DOHH2 (cell line): ENCODE measurements around the gene NUCKS1.

ENCODE experiments used
- EZH2phosphoT487 ChIP-seq: fragments of 200-600 bp; sonication (generic); IDR thresholded peaks from 2 replicates; pipeline ENCODE4 v1.6.1; 2017; ENCODE audit warnings: borderline replicate concordance, mild to moderate bottlenecking, antibody characterized with exemption, low read length, moderate library complexity, mixed read lengths
- TF ChIP-seq, protein P1 (sequence below): fragments of 200-600 bp; sonication (generic); IDR thresholded peaks from one replicate; pipeline ENCODE4 v1.5.1; 2014; ENCODE audit warnings: antibody characterized with exemption, mild to moderate bottlenecking, low read depth, low read length; ENCODE audit not compliant: poor library complexity, severe bottlenecking

DNA sequence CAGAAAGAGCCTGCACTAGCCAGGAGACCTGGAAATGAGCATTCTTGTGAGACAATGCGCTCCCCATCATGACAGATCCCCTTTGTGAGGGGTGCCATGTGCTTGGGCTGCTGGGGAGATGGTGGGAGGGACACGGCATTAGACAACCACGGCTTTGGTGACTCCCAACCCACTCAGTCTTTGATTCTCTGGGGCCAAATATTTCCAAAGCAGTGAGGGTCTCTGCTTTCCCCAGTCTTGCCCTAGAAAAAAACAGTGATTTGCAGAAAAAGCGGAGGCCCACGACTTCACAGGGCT, 79.9 kb downstream of the NUCKS1 start:
- TF ChIP-seq, protein P1, sequence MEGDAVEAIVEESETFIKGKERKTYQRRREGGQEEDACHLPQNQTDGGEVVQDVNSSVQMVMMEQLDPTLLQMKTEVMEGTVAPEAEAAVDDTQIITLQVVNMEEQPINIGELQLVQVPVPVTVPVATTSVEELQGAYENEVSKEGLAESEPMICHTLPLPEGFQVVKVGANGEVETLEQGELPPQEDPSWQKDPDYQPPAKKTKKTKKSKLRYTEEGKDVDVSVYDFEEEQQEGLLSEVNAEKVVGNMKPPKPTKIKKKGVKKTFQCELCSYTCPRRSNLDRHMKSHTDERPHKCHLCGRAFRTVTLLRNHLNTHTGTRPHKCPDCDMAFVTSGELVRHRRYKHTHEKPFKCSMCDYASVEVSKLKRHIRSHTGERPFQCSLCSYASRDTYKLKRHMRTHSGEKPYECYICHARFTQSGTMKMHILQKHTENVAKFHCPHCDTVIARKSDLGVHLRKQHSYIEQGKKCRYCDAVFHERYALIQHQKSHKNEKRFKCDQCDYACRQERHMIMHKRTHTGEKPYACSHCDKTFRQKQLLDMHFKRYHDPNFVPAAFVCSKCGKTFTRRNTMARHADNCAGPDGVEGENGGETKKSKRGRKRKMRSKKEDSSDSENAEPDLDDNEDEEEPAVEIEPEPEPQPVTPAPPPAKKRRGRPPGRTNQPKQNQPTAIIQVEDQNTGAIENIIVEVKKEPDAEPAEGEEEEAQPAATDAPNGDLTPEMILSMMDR = no peak
- no peak for TF ChIP-seq EZH2phosphoT487
